Prostate gland (tissue), 2 donors: ENCODE measurements around the gene DIS3L2.

Source experiments
- POLR2A ChIP-seq: fragments of 450-650 bp; IDR thresholded peaks from one replicate; pipeline ENCODE4 v1.6.1; 2016; ENCODE audit warnings: antibody characterized with exemption, mild to moderate bottlenecking
- TF ChIP-seq, protein P1 (sequence below), 4 experiments: fragments of 200-600 bp in 2 of 4; fragments of 450-650 bp in 2 of 4; sonication (generic) in 2 of 4; IDR thresholded peaks; 1 replicate in 3 of 4; 2 replicates in 1 of 4; pipeline ENCODE4 v1.5.1; 2016 to 2019; ENCODE audit warnings: antibody characterized with exemption in 4 of 4, mild to moderate bottlenecking in 2 of 4, moderate library complexity in 2 of 4

DNA sequence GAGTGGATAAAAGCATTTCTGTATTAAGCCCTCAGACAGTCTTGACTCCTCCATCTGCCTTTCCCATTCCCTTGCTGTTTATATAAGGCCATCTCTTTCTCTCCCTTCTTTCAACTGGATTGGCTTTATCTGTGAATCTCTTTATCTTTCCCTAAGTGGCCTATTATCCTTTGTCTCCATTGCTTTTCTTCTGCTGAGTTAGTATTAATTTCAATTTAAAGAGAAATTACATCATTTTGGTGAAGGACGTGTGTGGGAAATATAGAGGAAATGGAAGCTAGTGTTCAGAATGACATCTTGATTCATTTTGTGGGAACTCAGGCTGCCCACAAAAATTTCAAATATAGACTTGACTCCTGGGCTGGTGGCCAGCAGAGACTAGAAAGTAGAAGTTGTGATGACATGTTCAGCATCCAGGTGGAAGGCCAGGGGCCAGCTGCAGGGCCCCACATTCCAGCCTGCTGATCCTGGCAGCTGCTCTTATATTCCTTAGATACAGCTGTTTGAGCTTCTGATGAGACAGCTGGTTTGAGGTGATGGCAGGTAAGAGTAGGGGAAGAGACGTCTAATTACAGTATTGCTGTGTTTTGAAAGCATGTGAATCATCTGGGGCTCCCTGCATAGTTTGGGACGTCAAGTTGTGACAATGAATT lies 52.3 kb downstream of the DIS3L2 start:
- TF ChIP-seq POLR2A = no peak
- TF ChIP-seq, protein P1, sequence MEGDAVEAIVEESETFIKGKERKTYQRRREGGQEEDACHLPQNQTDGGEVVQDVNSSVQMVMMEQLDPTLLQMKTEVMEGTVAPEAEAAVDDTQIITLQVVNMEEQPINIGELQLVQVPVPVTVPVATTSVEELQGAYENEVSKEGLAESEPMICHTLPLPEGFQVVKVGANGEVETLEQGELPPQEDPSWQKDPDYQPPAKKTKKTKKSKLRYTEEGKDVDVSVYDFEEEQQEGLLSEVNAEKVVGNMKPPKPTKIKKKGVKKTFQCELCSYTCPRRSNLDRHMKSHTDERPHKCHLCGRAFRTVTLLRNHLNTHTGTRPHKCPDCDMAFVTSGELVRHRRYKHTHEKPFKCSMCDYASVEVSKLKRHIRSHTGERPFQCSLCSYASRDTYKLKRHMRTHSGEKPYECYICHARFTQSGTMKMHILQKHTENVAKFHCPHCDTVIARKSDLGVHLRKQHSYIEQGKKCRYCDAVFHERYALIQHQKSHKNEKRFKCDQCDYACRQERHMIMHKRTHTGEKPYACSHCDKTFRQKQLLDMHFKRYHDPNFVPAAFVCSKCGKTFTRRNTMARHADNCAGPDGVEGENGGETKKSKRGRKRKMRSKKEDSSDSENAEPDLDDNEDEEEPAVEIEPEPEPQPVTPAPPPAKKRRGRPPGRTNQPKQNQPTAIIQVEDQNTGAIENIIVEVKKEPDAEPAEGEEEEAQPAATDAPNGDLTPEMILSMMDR (IDR thresholded peaks at IDR 0.05) = no peak
